NCI-H1092 treated with DMSO at 0.1 percent for 48 hours (cell line): Measurements from ENCODE around the gene GPC4.
"Not testable (repeated sequence)": the region's sequence is repeated elsewhere in the genome, so short reads cannot be mapped to it uniquely, and the experiment has no call there.

ENCODE experiments used
- DNase-seq: peaks from one replicate; lab custom pipeline; 2025; lab: John Stamatoyannopoulos, UW

The GPC4 gene

GRCh38 chrX:133305348-133305747 lies 109.9 kb downstream of the GPC4 start:
- no peak for DNase-seq

- DNase-seq = no peak
Measured at GRCh38 chrX:133302775-133303445, 112.4 kb downstream of the GPC4 start.

GRCh38 chrX:133300591-133300990 lies 114.7 kb downstream of the GPC4 start:
- no peak for DNase-seq

GRCh38 chrX:133297284-133297683 lies 118.0 kb downstream of the GPC4 start:
- no peak for DNase-seq

GRCh38 chrX:133294126-133294525 lies 121.2 kb downstream of the GPC4 start:
- DNase-seq = no peak

GRCh38 chrX:133290076-133290475 lies 125.2 kb downstream of the GPC4 start:
- no peak for DNase-seq

- no peak for DNase-seq
Measured at GRCh38 chrX:133287860-133288259, 127.4 kb downstream of the GPC4 start.

GRCh38 chrX:133285341-133285740 lies 129.9 kb downstream of the GPC4 start:
- DNase-seq = no peak

GRCh38 chrX:133279112-133279730 lies 136.1 kb downstream of the GPC4 start:
- DNase-seq = not testable (repeated sequence)

GRCh38 chrX:133273180-133273579 lies 142.1 kb downstream of the GPC4 start:
- no peak for DNase-seq

- no peak for DNase-seq
Measured at GRCh38 chrX:133269168-133269567, 146.1 kb downstream of the GPC4 start.

GRCh38 chrX:133267621-133268020 lies 147.7 kb downstream of the GPC4 start:
- no peak for DNase-seq

GRCh38 chrX:133265331-133265730 lies 150.0 kb downstream of the GPC4 start:
- DNase-seq = no peak

- DNase-seq = no peak
Measured at GRCh38 chrX:133258481-133258880, 156.8 kb downstream of the GPC4 start.

GRCh38 chrX:133254666-133255065 lies 160.6 kb downstream of the GPC4 start:
- no peak for DNase-seq

GRCh38 chrX:133251204-133251603 lies 164.1 kb downstream of the GPC4 start:
- DNase-seq = no peak

- DNase-seq = no peak
Measured at GRCh38 chrX:133250184-133251100, 164.8 kb downstream of the GPC4 start.
